CD4-positive, alpha-beta T cell (primary cell): ENCODE measurements around the gene ZNF484. TPM values are rescaled to one million over a fixed set of nuclear protein-coding genes. Genes with fewer than 3 reads are reported as not detected.
"Not testable (repeated sequence)": the region's sequence is repeated elsewhere in the genome, so short reads cannot be mapped to it uniquely, and the experiment has no call there.

Source experiments
- ATAC-seq: fragments of 200-7000 bp; cut with Tn5 transposase; one replicate; pipeline ENCODE4 v1.10.0; 2022; ENCODE audit warnings: mild to moderate bottlenecking; ENCODE audit not compliant: poor library complexity
- CTCF ChIA-PET: fragments of 350-600 bp; sonication (Branson Sonifier 250); formaldehyde crosslinking; loops from one replicate; lab custom pipeline; 2021; ENCODE audit warnings: antibody characterized with exemption, inconsistent platforms; lab: Charles Lee
- POLR2A ChIA-PET: fragments of 350-600 bp; sonication (Branson Sonifier 250); formaldehyde crosslinking; loops from one replicate; lab custom pipeline; 2021; ENCODE audit warnings: antibody characterized with exemption, inconsistent platforms; lab: Charles Lee
- DNase-seq, 14 experiments: peaks; one replicate each; pipeline ENCODE4 v3.0.0-alpha.2; 2013 to 2020; ENCODE audit warnings: mixed read lengths in 2 of 14
- H3K27ac ChIP-seq, 2 donors: one replicate each; pipeline versions ENCODE4 v1.5.1 to v1.7.0; 2013; ENCODE audit warnings: low read length in 2 of 2, low read depth in 1 of 2, mild to moderate bottlenecking in 1 of 2
- H3K27me3 ChIP-seq, 2 experiments: 1 replicate in 1 of 2; 2 replicates in 1 of 2; pipeline versions ENCODE4 v1.6.1 to v1.7.0; 2013; ENCODE audit warnings: low read length in 2 of 2, control low read depth in 1 of 2, mild to moderate bottlenecking in 1 of 2, moderate library complexity in 1 of 2; ENCODE audit not compliant: insufficient read depth in 2 of 2, control insufficient read depth in 1 of 2
- H3K36me3 ChIP-seq: one replicate; pipeline ENCODE4 v1.6.1; 2013; ENCODE audit warnings: low read length, control low read depth; ENCODE audit not compliant: insufficient read depth
- H3K4me1 ChIP-seq: one replicate; pipeline ENCODE4 v1.6.1; 2013; ENCODE audit warnings: low read length, control low read depth; ENCODE audit not compliant: insufficient read depth
- H3K4me3 ChIP-seq: one replicate; pipeline ENCODE4 v1.5.1; 2013; ENCODE audit warnings: mild to moderate bottlenecking, low read length, moderate library complexity
- H3K9me3 ChIP-seq, 2 experiments: 1 replicate in 1 of 2; 2 replicates in 1 of 2; pipeline versions ENCODE4 v1.6.1 to v1.7.0; 2013; ENCODE audit warnings: low read length in 2 of 2, mild to moderate bottlenecking in 2 of 2, control low read depth in 1 of 2, moderate library complexity in 1 of 2; ENCODE audit not compliant: control insufficient read depth in 1 of 2, insufficient read depth in 1 of 2
- H3K27ac Mint-ChIP-seq: one replicate; pipeline ENCODE4 v1.8.0; 2020; ENCODE audit warnings: mixed read lengths
- H3K27me3 Mint-ChIP-seq: one replicate; pipeline ENCODE4 v1.8.0; 2021; ENCODE audit warnings: mixed read lengths
- H3K36me3 Mint-ChIP-seq: one replicate; pipeline ENCODE4 v1.8.0; 2021; ENCODE audit warnings: low read depth, mixed read lengths
- H3K4me1 Mint-ChIP-seq: one replicate; pipeline ENCODE4 v1.8.0; 2021; ENCODE audit warnings: low read depth, mixed read lengths
- H3K4me3 Mint-ChIP-seq: one replicate; pipeline ENCODE4 v1.8.0; 2020; ENCODE audit warnings: mild to moderate bottlenecking, mixed read lengths
- H3K9me3 Mint-ChIP-seq: one replicate; pipeline ENCODE4 v1.8.0; 2020; ENCODE audit warnings: mixed read lengths
- intact Hi-C, 2 experiments: fragments of 100-400 bp; cut with DNase I in 1 of 2; cut with micrococcal nuclease in 1 of 2; formaldehyde crosslinking; loops; one replicate each; pipeline versions ENCODE4 v1.15.1 to v1.9.0; 2023 to 2025; cut with DNase I, micrococcal nuclease
- total RNA-seq, 174 experiments: library from RNA in 2 of 174; stranded (reverse) in 2 of 174; gene quantifications; one replicate each; pipeline ENCODE4 v1.2.3 and lab custom pipeline; 2021 to 2026
- TF ChIP-seq, protein P1 (sequence below): fragments of 200-600 bp; IDR thresholded peaks from one replicate; pipeline ENCODE4 v1.8.0; 2022; ENCODE audit warnings: antibody characterized with exemption, mild to moderate bottlenecking

ZNF484 gene
- total RNA-seq, 2 experiments from 2014 or later: 13.3 to 13.6 TPM

DNA sequence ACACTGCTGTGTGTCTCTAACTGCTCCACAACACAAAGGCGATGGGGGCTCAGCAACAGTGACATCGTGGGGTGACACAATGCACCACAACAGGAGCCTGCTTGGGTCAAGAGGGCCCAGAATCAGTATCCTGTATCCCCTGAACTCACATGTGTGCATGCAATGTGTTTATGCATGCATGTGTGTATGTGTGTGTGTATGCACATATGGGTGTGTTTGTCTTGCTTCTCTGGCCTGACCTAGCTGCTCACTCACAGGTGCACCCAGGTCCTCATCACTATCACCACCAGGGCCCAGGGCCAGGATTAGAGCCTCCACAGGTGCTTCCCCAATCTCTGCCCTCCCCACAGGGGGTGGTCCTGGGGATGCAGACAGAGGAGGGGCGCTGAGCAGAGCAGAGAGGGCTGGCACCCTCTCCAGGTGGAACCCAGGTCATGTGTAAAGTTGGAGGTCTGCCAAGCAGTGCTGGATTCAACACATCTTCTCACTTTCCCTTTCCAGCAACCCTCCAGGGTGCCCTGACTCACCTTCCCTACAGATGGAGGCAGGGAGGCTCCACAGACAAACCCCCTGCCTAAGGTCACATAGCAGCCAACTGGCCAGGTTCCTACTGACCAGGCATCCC lies 18.1 kb upstream of the ZNF484 start:
- CTCF ChIA-PET: no interaction called here
- intact Hi-C loops: no loop called here
- Histone ChIP-seq H3K9me3 (no peaks in the 10 kb centered on the region), H3K27ac (no peak overlapping the region), H3K36me3 (no peaks in the 10 kb centered on the region), H3K4me1 (peaks cover 2% of the 10 kb centered on the region), H3K4me3 (no peak overlapping the region), H3K27me3 (no peaks in the 10 kb centered on the region)
- POLR2A ChIA-PET: no interaction called here
- peaks cover 2% of the 10 kb centered on the region for H3K9me3 Mint-ChIP-seq
- no peaks in the 10 kb centered on the region for H3K36me3 Mint-ChIP-seq
- no peak for ATAC-seq
- H3K4me3 Mint-ChIP-seq: no peak overlapping the region
- H3K4me1 Mint-ChIP-seq: peaks cover 28% of the 10 kb centered on the region
- H3K27ac Mint-ChIP-seq: no peak overlapping the region
- H3K27me3 Mint-ChIP-seq: no peaks in the 10 kb centered on the region
- no peak for DNase-seq
- TF ChIP-seq, protein P1, sequence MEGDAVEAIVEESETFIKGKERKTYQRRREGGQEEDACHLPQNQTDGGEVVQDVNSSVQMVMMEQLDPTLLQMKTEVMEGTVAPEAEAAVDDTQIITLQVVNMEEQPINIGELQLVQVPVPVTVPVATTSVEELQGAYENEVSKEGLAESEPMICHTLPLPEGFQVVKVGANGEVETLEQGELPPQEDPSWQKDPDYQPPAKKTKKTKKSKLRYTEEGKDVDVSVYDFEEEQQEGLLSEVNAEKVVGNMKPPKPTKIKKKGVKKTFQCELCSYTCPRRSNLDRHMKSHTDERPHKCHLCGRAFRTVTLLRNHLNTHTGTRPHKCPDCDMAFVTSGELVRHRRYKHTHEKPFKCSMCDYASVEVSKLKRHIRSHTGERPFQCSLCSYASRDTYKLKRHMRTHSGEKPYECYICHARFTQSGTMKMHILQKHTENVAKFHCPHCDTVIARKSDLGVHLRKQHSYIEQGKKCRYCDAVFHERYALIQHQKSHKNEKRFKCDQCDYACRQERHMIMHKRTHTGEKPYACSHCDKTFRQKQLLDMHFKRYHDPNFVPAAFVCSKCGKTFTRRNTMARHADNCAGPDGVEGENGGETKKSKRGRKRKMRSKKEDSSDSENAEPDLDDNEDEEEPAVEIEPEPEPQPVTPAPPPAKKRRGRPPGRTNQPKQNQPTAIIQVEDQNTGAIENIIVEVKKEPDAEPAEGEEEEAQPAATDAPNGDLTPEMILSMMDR: no peak

- no peaks in the 10 kb centered on the region for H3K27me3 Mint-ChIP-seq
- H3K9me3 Mint-ChIP-seq: peaks cover 2% of the 10 kb centered on the region
- TF ChIP-seq, protein P1: no peak
- H3K27ac Mint-ChIP-seq: no peak overlapping the region
- Histone ChIP-seq H3K9me3 (no peaks in the 10 kb centered on the region), H3K27me3 (no peaks in the 10 kb centered on the region), H3K4me1 (peaks cover 2% of the 10 kb centered on the region), H3K4me3 (no peak overlapping the region), H3K27ac (no peak overlapping the region), H3K36me3 (no peaks in the 10 kb centered on the region)
- DNase-seq (no peak), ATAC-seq (no peak)
- intact Hi-C loops: loop anchor here in 1 of 2 experiments (5.0 kb wide), 1 partner anchor 37 kb away; no protein-coding TSS in a partner anchor
- no peak overlapping the region for H3K4me3 Mint-ChIP-seq
- no peaks in the 10 kb centered on the region for H3K36me3 Mint-ChIP-seq
- ChIA-PET CTCF (no interaction called here), POLR2A (no interaction called here)
- peaks cover 35% of the 10 kb centered on the region for H3K4me1 Mint-ChIP-seq
Measured at GRCh38 chr9:92894711-92895362, 17.0 kb upstream of the ZNF484 start.

DNA sequence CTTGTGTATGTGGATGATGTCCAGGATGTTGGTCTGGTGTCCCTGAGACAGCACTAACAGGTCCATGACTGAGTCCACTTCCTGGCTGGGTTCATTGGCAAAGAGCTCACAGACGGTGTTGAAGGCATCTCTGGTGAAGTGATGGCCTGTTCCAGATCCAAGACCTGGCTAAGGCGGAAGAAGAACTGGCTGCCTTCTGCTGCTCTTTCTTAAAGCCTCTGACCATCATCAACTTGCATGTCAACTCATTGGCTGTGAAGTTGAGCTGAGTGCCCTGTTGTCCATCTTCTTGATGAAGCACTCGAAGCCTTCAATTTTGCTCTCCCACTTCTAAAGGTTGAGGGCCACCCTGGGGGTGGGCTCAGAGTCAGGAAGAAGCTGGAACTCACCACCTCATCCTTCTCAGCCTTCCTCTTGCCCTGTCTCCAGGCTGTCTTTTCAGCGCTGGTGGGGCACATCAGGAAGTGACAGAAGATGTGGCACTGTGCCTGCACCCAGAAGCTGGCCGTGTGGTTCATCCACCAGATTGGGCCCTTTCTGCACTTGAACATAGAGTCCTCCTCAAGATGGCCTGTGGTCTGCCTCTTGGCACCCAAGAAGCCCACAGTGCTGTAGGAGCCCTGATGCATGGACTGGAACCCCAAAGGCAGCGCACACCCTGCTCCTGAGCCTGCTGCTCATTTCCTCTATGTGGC lies 16.2 kb upstream of the ZNF484 start:
- peaks cover 43% of the 10 kb centered on the region for H3K4me1 Mint-ChIP-seq
- H3K36me3 ChIP-seq, H3K4me1 ChIP-seq, H3K27me3 ChIP-seq, H3K36me3 Mint-ChIP-seq, ATAC-seq, DNase-seq, H3K27me3 Mint-ChIP-seq, CTCF ChIA-PET, H3K27ac ChIP-seq, H3K9me3 ChIP-seq, H3K27ac Mint-ChIP-seq, POLR2A ChIA-PET, H3K9me3 Mint-ChIP-seq, H3K4me3 Mint-ChIP-seq, H3K4me3 ChIP-seq: not testable (repeated sequence)
- intact Hi-C loops: loop anchor here in 1 of 2 experiments (5.0 kb wide), 1 partner anchor 38 kb away; no protein-coding TSS in a partner anchor

GRCh38 chr9:92892276-92892675 lies 14.4 kb upstream of the ZNF484 start:
- H3K4me1 ChIP-seq: peaks cover 21% of the 10 kb centered on the region
- H3K27me3 ChIP-seq, H3K4me3 ChIP-seq, H3K36me3 ChIP-seq, H3K9me3 Mint-ChIP-seq, H3K27ac Mint-ChIP-seq, H3K4me3 Mint-ChIP-seq, ATAC-seq, DNase-seq, POLR2A ChIA-PET, H3K9me3 ChIP-seq, H3K27ac ChIP-seq, H3K36me3 Mint-ChIP-seq, H3K27me3 Mint-ChIP-seq, CTCF ChIA-PET: not testable (repeated sequence)
- intact Hi-C loops: loop anchor here in 1 of 2 experiments (5.0 kb wide), 1 partner anchor 40 kb away; no protein-coding TSS in a partner anchor
- H3K4me1 Mint-ChIP-seq: peaks cover 61% of the 10 kb centered on the region
